RWPE2 (cell line): ENCODE results near the gene DNASE2B.

Experiments used
- ATAC-seq: fragments of 200-7000 bp; cut with Tn5 transposase; 3 replicates; pipeline ENCODE4 v1.9.1; 2021; ENCODE audit warnings: low read depth
- DNase-seq: peaks from one replicate; pipeline ENCODE4 v3.0.0-alpha.2; 2020; ENCODE audit warnings: low spot score
- H3K27ac ChIP-seq: fragments of 450-650 bp; 2 replicates; pipeline ENCODE4 v1.5.1; 2017; ENCODE audit warnings: mild to moderate bottlenecking; ENCODE audit not compliant: poor library complexity, severe bottlenecking
- H3K27me3 ChIP-seq: fragments of 250-450 bp; sonication (Bioruptor Pico); 2 replicates; pipeline ENCODE4 v1.5.1; 2021; ENCODE audit warnings: mild to moderate bottlenecking, moderate library complexity; ENCODE audit not compliant: insufficient read depth, poor library complexity, severe bottlenecking
- H3K36me3 ChIP-seq: fragments of 250-450 bp; sonication (Bioruptor Pico); 2 replicates; pipeline ENCODE4 v1.5.1; 2020; ENCODE audit warnings: low read depth, mild to moderate bottlenecking, moderate library complexity
- H3K4me1 ChIP-seq: fragments of 250-450 bp; sonication (Bioruptor Pico); 2 replicates; pipeline ENCODE4 v1.5.1; 2021; ENCODE audit warnings: mild to moderate bottlenecking, moderate library complexity; ENCODE audit not compliant: insufficient read depth, poor library complexity, severe bottlenecking
- H3K4me3 ChIP-seq: fragments of 250-450 bp; sonication (Bioruptor Pico); 2 replicates; pipeline ENCODE4 v1.5.1; 2021; ENCODE audit warnings: mild to moderate bottlenecking, moderate library complexity; ENCODE audit not compliant: severe bottlenecking
- H3K9me3 ChIP-seq: fragments of 250-450 bp; sonication (Bioruptor Pico); 2 replicates; pipeline ENCODE4 v1.5.1; 2021; ENCODE audit warnings: mild to moderate bottlenecking, moderate library complexity; ENCODE audit not compliant: severe bottlenecking
- TF ChIP-seq, protein P1 (sequence below): fragments of 450-650 bp; IDR thresholded peaks from one replicate; pipeline ENCODE4 v1.5.1; 2017; ENCODE audit warnings: mild to moderate bottlenecking, moderate library complexity; ENCODE audit not compliant: poor library complexity, severe bottlenecking

The DNASE2B gene

DNA sequence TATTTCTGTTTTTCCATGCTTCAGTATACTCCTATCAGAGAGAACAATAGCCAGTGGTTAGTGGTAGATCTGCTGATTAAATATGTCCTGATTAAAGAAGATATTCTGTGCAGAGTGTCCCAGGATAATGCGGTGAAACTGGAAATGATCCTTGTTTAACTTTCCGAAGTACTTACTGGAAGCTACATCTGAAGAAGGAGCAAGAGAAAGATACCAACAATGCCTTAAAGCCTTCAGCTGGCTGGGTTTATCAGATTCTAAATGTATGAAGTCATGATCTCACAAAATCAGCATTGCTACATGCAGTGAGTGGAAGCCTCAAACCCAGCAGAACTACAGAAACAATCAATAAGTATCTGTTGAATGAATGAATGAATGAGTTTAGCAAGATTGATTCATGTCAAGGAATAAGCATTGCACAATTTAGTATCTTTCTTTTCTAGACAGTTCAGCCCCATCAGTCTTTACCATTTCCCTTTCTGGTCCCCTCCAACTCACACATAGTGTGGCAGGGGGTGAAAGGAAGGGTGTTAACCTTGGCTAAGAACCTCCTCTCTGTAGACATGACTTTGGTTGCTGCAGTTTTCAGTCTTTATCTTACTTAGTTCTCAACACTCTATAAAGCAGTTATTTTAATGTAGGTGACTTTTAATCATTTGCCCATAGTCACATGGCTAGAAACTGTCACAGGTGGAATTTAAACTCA is 24.7 kb upstream of the DNASE2B start:
- Histone ChIP-seq H3K36me3 (no peaks in the 10 kb centered on the region), H3K4me3 (no peak overlapping the region), H3K9me3 (no peaks in the 10 kb centered on the region), H3K27ac (no peak overlapping the region), H3K4me1 (no peaks in the 10 kb centered on the region), H3K27me3 (no peaks in the 10 kb centered on the region)
- no peak for ATAC-seq
- TF ChIP-seq, protein P1, sequence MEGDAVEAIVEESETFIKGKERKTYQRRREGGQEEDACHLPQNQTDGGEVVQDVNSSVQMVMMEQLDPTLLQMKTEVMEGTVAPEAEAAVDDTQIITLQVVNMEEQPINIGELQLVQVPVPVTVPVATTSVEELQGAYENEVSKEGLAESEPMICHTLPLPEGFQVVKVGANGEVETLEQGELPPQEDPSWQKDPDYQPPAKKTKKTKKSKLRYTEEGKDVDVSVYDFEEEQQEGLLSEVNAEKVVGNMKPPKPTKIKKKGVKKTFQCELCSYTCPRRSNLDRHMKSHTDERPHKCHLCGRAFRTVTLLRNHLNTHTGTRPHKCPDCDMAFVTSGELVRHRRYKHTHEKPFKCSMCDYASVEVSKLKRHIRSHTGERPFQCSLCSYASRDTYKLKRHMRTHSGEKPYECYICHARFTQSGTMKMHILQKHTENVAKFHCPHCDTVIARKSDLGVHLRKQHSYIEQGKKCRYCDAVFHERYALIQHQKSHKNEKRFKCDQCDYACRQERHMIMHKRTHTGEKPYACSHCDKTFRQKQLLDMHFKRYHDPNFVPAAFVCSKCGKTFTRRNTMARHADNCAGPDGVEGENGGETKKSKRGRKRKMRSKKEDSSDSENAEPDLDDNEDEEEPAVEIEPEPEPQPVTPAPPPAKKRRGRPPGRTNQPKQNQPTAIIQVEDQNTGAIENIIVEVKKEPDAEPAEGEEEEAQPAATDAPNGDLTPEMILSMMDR: no peak
- no peak for DNase-seq

- H3K4me3 ChIP-seq: no peak overlapping the region
- no peaks in the 10 kb centered on the region for H3K36me3 ChIP-seq
- no peak overlapping the region for H3K27ac ChIP-seq
- TF ChIP-seq, protein P1: no peak
- H3K27me3 ChIP-seq: no peaks in the 10 kb centered on the region
- peaks cover 12% of the 10 kb centered on the region for H3K4me1 ChIP-seq
- H3K9me3 ChIP-seq: no peaks in the 10 kb centered on the region
- no peak for DNase-seq
- ATAC-seq: no peak
These were observed 23.1 kb upstream of the DNASE2B start for GRCh38 chr1:84374991-84375696.

- Histone ChIP-seq H3K36me3 (no peaks in the 10 kb centered on the region), H3K4me1 (peaks cover 12% of the 10 kb centered on the region), H3K27me3 (no peaks in the 10 kb centered on the region), H3K4me3 (no peak overlapping the region), H3K27ac (no peak overlapping the region), H3K9me3 (no peaks in the 10 kb centered on the region)
- TF ChIP-seq, protein P1: no peak
- no peak for ATAC-seq
- DNase-seq: no peak
These were observed 22.0 kb upstream of the DNASE2B start for GRCh38 chr1:84376000-84376910.

GRCh38 chr1:84377480-84378095 is 20.7 kb upstream of the DNASE2B start:
- no peak for DNase-seq
- H3K27ac ChIP-seq: no peak overlapping the region
- no peaks in the 10 kb centered on the region for H3K36me3 ChIP-seq
- peak; percentile 59; the same call in 1 of the 3 replicates for ATAC-seq
- H3K4me3 ChIP-seq: no peak overlapping the region
- H3K27me3 ChIP-seq: no peaks in the 10 kb centered on the region
- TF ChIP-seq, protein P1: no peak
- peaks cover 23% of the 10 kb centered on the region for H3K4me1 ChIP-seq
- no peaks in the 10 kb centered on the region for H3K9me3 ChIP-seq
